ENCODE measurements around the gene HECTD2. TPM values are rescaled to one million over a fixed set of nuclear protein-coding genes. Genes with fewer than 3 reads are reported as not detected.
"Not testable (repeated sequence)": the region's sequence is repeated elsewhere in the genome, so short reads cannot be mapped to it uniquely, and the experiment has no call there.

HECTD2 gene
- total RNA-seq, 1 experiment from 2014 or later: 9.4 TPM

GRCh38 chr10:91528768-91529167, 118.6 kb downstream of the HECTD2 start (continued):
- no peak for TF ChIP-seq ARID4B (CRISPR knock-in tag; IDR thresholded peaks at IDR 0.05; ENCODE audit: borderline replicate concordance)
- TF ChIP-seq GRHL2 (CRISPR knock-in tag; IDR thresholded peaks at IDR 0.05; ENCODE audit: insufficient replicate concordance, severe bottlenecking): no peak
- no peak for TF ChIP-seq FOXP1 (CRISPR knock-in tag; IDR thresholded peaks at IDR 0.05; ENCODE audit: borderline replicate concordance)
- no peak for TF ChIP-seq ZNF138 (CRISPR knock-in tag; conservative IDR thresholded peaks at IDR 0.05)
- TF ChIP-seq ATF2 (CRISPR knock-in tag; IDR thresholded peaks at IDR 0.05; ENCODE audit: borderline replicate concordance, low read depth): no peak
- TF ChIP-seq HMGA2 (CRISPR knock-in tag; IDR thresholded peaks at IDR 0.05): no peak

- CTCF ChIA-PET; DNase-seq (ENCODE audit: low spot score): not testable (repeated sequence)
These were observed 124.6 kb downstream of the HECTD2 start for GRCh38 chr10:91534789-91535188.

GRCh38 chr10:91536111-91536510, 126.0 kb downstream of the HECTD2 start:
- TF ChIP-seq RORB (CRISPR knock-in tag; IDR thresholded peaks at IDR 0.05) (no peak), HMGA2 (CRISPR knock-in tag; IDR thresholded peaks at IDR 0.05) (peak; percentile 34; the same call in 1 of the 2 replicates)
- Mint-ChIP-seq H3K9me3 (peaks cover 23% of the 10 kb centered on the region), H3K27me3 (ENCODE audit: low read depth) (peaks cover 7% of the 10 kb centered on the region), H3K36me3 (peaks cover 10% of the 10 kb centered on the region), H3K27ac (no peak overlapping the region), H3K4me3 (no peak overlapping the region), H3K4me1 (no peaks in the 10 kb centered on the region)
- ChIA-PET CTCF (no interaction called here), POLR2A (interaction anchor here (0.6 kb wide), 1 partner anchor 12 kb away, joined by 5 read pairs; no protein-coding TSS in a partner anchor)
- ATAC-seq (no peak), DNase-seq (ENCODE audit: low spot score) (no peak)

More at GRCh38 chr10:91534789-91535188, 124.6 kb downstream of the HECTD2 start:
- H3K4me1 Mint-ChIP-seq; POLR2A ChIA-PET; H3K36me3 Mint-ChIP-seq; H3K4me3 Mint-ChIP-seq; H3K27me3 Mint-ChIP-seq (ENCODE audit: low read depth); H3K27ac Mint-ChIP-seq; ATAC-seq: not testable (repeated sequence)
- peaks cover 13% of the 10 kb centered on the region for H3K9me3 Mint-ChIP-seq

DNA sequence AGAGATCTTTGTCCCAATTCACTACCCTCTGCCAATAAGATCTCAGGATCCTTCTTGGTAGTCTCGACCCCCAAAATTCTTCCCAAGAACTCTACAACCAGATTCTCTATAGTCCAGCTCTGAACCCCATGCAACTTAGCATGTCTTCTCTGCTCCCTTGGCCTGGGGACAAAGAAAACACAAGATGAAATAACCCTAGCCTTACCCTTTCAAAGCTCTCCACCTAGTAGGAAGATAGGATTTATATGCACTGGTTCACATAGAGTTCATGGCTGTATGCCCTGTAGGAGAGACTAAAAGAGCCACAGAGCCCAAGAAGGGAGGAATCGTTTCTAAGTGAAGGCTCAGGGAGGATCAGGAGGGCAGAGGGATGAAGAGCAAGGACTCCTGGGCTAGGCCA, 126.6 kb downstream of the HECTD2 start:
- H3K27ac Mint-ChIP-seq: no peak overlapping the region
- ChIA-PET CTCF (no interaction called here), POLR2A (interaction anchor here (0.6 kb wide), 1 partner anchor 13 kb away, joined by 5 read pairs; no protein-coding TSS in a partner anchor)
- H3K4me3 Mint-ChIP-seq: no peak overlapping the region
- peaks cover 10% of the 10 kb centered on the region for H3K36me3 Mint-ChIP-seq
- peaks cover 6% of the 10 kb centered on the region for H3K27me3 Mint-ChIP-seq (ENCODE audit: low read depth)
- DNase-seq (ENCODE audit: low spot score) (no peak), ATAC-seq (no peak)
- no peaks in the 10 kb centered on the region for H3K4me1 Mint-ChIP-seq
- peaks cover 23% of the 10 kb centered on the region for H3K9me3 Mint-ChIP-seq
- no peak for TF ChIP-seq ELF4 (CRISPR knock-in tag; IDR thresholded peaks at IDR 0.05; ENCODE audit: low read depth)
- TF ChIP-seq SMAD4 (CRISPR knock-in tag; IDR thresholded peaks at IDR 0.05): no peak
- TF ChIP-seq ZNF263 (CRISPR knock-in tag; IDR thresholded peaks at IDR 0.05; ENCODE audit: low read depth): no peak
- TF ChIP-seq ERG (CRISPR knock-in tag; IDR thresholded peaks at IDR 0.05): no peak
- TF ChIP-seq ZNF232 (CRISPR knock-in tag; IDR thresholded peaks at IDR 0.05): no peak
- no peak for TF ChIP-seq ZNF138 (CRISPR knock-in tag; conservative IDR thresholded peaks at IDR 0.05)
- no peak for TF ChIP-seq FOXJ3 (CRISPR knock-in tag; IDR thresholded peaks at IDR 0.05; ENCODE audit: borderline replicate concordance)
- TF ChIP-seq, protein P1, sequence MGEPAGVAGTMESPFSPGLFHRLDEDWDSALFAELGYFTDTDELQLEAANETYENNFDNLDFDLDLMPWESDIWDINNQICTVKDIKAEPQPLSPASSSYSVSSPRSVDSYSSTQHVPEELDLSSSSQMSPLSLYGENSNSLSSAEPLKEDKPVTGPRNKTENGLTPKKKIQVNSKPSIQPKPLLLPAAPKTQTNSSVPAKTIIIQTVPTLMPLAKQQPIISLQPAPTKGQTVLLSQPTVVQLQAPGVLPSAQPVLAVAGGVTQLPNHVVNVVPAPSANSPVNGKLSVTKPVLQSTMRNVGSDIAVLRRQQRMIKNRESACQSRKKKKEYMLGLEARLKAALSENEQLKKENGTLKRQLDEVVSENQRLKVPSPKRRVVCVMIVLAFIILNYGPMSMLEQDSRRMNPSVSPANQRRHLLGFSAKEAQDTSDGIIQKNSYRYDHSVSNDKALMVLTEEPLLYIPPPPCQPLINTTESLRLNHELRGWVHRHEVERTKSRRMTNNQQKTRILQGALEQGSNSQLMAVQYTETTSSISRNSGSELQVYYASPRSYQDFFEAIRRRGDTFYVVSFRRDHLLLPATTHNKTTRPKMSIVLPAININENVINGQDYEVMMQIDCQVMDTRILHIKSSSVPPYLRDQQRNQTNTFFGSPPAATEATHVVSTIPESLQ (CRISPR knock-in tag; IDR thresholded peaks at IDR 0.05): no peak
- no peak for TF ChIP-seq CREM (CRISPR knock-in tag; IDR thresholded peaks at IDR 0.05)
- TF ChIP-seq ZNF396 (CRISPR knock-in tag; IDR thresholded peaks at IDR 0.05; ENCODE audit: borderline replicate concordance): no peak
- no peak for TF ChIP-seq NR3C1 (CRISPR knock-in tag; conservative IDR thresholded peaks at IDR 0.05; ENCODE audit: low read depth)
- TF ChIP-seq, protein P2, sequence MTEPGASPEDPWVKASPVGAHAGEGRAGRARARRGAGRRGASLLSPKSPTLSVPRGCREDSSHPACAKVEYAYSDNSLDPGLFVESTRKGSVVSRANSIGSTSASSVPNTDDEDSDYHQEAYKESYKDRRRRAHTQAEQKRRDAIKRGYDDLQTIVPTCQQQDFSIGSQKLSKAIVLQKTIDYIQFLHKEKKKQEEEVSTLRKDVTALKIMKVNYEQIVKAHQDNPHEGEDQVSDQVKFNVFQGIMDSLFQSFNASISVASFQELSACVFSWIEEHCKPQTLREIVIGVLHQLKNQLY (CRISPR knock-in tag; IDR thresholded peaks at IDR 0.05): no peak
- no peak for TF ChIP-seq JAZF1 (CRISPR knock-in tag; IDR thresholded peaks at IDR 0.05)
